ENCODE data around the gene COL5A1.

DNA sequence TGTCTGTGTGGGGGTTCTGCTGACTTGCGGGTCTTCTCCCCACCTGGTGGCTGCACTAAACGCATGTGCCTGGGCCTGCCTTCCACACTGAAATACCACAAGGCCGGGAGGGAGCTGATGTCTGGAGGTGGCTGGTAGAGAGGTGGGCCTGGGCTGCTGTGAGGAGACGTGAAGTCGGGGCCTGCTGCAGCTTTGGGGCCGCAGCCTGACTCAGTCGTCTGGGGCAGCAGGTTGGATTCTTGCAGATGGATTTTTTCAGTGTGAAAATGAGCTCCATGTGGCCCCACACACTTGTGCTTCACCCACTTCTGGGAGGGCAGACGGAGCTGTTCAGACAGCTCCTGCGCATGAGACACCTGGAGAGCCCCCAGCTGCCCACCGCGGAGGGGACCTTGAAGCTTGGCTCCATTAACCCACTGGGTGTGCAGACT, 29.3 kb downstream of the COL5A1 start:
- TF ChIP-seq, protein P1, sequence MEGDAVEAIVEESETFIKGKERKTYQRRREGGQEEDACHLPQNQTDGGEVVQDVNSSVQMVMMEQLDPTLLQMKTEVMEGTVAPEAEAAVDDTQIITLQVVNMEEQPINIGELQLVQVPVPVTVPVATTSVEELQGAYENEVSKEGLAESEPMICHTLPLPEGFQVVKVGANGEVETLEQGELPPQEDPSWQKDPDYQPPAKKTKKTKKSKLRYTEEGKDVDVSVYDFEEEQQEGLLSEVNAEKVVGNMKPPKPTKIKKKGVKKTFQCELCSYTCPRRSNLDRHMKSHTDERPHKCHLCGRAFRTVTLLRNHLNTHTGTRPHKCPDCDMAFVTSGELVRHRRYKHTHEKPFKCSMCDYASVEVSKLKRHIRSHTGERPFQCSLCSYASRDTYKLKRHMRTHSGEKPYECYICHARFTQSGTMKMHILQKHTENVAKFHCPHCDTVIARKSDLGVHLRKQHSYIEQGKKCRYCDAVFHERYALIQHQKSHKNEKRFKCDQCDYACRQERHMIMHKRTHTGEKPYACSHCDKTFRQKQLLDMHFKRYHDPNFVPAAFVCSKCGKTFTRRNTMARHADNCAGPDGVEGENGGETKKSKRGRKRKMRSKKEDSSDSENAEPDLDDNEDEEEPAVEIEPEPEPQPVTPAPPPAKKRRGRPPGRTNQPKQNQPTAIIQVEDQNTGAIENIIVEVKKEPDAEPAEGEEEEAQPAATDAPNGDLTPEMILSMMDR (IDR thresholded peaks at IDR 0.05; ENCODE audit: insufficient read depth, low read length): no peak
- TF ChIP-seq SPI1 (IDR thresholded peaks at IDR 0.05; ENCODE audit: borderline replicate concordance, low read depth) (no peak), POLR2AphosphoS5 (IDR thresholded peaks at IDR 0.05; ENCODE audit: low read depth) (no peak), GABPA (IDR thresholded peaks at IDR 0.05; ENCODE audit: low read depth) (no peak)
- TF ChIP-seq, protein P2, sequence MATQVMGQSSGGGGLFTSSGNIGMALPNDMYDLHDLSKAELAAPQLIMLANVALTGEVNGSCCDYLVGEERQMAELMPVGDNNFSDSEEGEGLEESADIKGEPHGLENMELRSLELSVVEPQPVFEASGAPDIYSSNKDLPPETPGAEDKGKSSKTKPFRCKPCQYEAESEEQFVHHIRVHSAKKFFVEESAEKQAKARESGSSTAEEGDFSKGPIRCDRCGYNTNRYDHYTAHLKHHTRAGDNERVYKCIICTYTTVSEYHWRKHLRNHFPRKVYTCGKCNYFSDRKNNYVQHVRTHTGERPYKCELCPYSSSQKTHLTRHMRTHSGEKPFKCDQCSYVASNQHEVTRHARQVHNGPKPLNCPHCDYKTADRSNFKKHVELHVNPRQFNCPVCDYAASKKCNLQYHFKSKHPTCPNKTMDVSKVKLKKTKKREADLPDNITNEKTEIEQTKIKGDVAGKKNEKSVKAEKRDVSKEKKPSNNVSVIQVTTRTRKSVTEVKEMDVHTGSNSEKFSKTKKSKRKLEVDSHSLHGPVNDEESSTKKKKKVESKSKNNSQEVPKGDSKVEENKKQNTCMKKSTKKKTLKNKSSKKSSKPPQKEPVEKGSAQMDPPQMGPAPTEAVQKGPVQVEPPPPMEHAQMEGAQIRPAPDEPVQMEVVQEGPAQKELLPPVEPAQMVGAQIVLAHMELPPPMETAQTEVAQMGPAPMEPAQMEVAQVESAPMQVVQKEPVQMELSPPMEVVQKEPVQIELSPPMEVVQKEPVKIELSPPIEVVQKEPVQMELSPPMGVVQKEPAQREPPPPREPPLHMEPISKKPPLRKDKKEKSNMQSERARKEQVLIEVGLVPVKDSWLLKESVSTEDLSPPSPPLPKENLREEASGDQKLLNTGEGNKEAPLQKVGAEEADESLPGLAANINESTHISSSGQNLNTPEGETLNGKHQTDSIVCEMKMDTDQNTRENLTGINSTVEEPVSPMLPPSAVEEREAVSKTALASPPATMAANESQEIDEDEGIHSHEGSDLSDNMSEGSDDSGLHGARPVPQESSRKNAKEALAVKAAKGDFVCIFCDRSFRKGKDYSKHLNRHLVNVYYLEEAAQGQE (IDR thresholded peaks at IDR 0.05; ENCODE audit: insufficient replicate concordance, low read depth): no peak

Data from HL-60 (cell line).